Measurements from ENCODE around the gene SLC8A1. TPM values are rescaled to one million over a fixed set of nuclear protein-coding genes. Genes with fewer than 3 reads are reported as not detected.

The SLC8A1 gene
- total RNA-seq, 2 experiments from 2014 or later, result 0.47 to 0.59 TPM

DNA sequence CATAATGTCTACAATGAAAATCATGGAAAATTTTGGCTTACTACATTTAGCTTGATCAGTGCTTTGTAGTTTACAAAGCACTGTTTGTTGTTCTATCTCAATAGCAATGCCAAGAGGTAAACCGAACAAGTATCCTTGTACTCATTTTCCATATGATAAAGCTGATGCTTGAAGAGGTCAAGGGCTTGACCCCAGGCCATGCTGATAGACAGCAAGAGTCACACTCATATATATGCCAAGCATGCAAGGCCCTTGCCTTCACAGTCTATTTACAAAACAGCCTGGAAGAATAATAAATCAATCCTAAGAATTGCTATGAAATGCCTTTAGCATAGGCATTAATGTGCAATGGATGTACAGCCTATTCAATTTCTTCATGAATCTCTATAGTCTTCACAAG lies 71.8 kb downstream of the SLC8A1 start:
- H3K9me3 Mint-ChIP-seq, result peaks cover 12% of the 10 kb centered on the region
- intact Hi-C loops (cut with DNase I, micrococcal nuclease), result no loop called here
- no peaks in the 10 kb centered on the region for H3K4me1 ChIP-seq (ENCODE audit: insufficient read depth, low read length)
- POLR2A ChIA-PET, result no interaction called here
- no peak overlapping the region for H3K27ac Mint-ChIP-seq
- no peaks in the 10 kb centered on the region for H3K4me1 Mint-ChIP-seq (ENCODE audit: low read depth)
- ATAC-seq (ENCODE audit: poor library complexity) (no peak), DNase-seq (no peak)
- H3K36me3 Mint-ChIP-seq (ENCODE audit: low read depth), result no peaks in the 10 kb centered on the region
- no peak overlapping the region for H3K27ac ChIP-seq (ENCODE audit: low read depth in 1 of 2, low read length in 2 of 2)
- no peak overlapping the region for H3K4me3 Mint-ChIP-seq
- no peaks in the 10 kb centered on the region for H3K36me3 ChIP-seq (ENCODE audit: insufficient read depth, low read length)
- no peaks in the 10 kb centered on the region for H3K27me3 Mint-ChIP-seq
- TF ChIP-seq, protein P1, sequence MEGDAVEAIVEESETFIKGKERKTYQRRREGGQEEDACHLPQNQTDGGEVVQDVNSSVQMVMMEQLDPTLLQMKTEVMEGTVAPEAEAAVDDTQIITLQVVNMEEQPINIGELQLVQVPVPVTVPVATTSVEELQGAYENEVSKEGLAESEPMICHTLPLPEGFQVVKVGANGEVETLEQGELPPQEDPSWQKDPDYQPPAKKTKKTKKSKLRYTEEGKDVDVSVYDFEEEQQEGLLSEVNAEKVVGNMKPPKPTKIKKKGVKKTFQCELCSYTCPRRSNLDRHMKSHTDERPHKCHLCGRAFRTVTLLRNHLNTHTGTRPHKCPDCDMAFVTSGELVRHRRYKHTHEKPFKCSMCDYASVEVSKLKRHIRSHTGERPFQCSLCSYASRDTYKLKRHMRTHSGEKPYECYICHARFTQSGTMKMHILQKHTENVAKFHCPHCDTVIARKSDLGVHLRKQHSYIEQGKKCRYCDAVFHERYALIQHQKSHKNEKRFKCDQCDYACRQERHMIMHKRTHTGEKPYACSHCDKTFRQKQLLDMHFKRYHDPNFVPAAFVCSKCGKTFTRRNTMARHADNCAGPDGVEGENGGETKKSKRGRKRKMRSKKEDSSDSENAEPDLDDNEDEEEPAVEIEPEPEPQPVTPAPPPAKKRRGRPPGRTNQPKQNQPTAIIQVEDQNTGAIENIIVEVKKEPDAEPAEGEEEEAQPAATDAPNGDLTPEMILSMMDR (IDR thresholded peaks at IDR 0.05), result no peak
- no peak overlapping the region for H3K4me3 ChIP-seq (ENCODE audit: low read length)
- H3K27me3 ChIP-seq (ENCODE audit: control insufficient read depth in 1 of 2, insufficient read depth in 2 of 2, low read length in 2 of 2), result no peaks in the 10 kb centered on the region
- no peaks in the 10 kb centered on the region for H3K9me3 ChIP-seq (ENCODE audit: control insufficient read depth in 1 of 2, insufficient read depth in 1 of 2, low read length in 2 of 2)
- CTCF ChIA-PET, result no interaction called here

DNA sequence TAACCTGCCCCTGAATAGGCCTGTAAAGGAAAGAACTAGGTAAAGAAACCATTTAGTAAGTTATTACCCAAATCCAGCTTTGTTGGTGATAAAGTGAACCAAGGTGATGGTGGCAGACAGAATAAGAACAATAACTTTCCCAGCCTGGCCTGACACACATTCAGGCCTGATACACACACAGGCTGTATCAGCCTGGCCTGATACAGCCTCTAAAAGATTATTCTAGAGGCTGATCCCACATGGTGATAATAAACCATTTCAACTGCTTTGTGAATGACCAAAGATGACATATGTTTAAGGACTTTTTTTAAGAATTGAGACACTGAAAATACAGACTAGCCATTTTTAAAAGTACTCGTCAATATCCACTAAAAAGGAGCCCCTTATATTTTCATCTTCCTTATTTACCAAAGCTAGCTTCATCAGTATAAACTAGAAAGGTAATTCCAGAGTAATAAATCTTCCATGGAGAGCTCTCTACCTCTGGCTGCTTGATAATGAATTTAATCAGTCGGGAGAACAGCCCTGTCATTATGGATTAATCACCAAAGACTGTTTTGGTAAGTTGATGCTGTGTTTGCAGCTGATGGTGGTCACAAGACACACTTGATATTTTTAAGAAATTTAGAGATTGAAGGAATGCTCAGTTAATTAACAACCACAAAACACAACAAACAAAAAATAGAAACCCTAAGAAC lies 77.2 kb downstream of the SLC8A1 start:
- no peak for ATAC-seq (ENCODE audit: poor library complexity)
- no peak for DNase-seq
- no peaks in the 10 kb centered on the region for H3K27me3 Mint-ChIP-seq
- no peak overlapping the region for H3K27ac ChIP-seq (ENCODE audit: low read depth in 1 of 2, low read length in 2 of 2)
- CTCF ChIA-PET, result no interaction called here
- intact Hi-C loops (cut with DNase I, micrococcal nuclease), result no loop called here
- H3K4me1 ChIP-seq (ENCODE audit: insufficient read depth, low read length), result no peaks in the 10 kb centered on the region
- no peak overlapping the region for H3K27ac Mint-ChIP-seq
- H3K27me3 ChIP-seq (ENCODE audit: control insufficient read depth in 1 of 2, insufficient read depth in 2 of 2, low read length in 2 of 2), result no peaks in the 10 kb centered on the region
- H3K36me3 Mint-ChIP-seq (ENCODE audit: low read depth), result no peaks in the 10 kb centered on the region
- no peaks in the 10 kb centered on the region for H3K4me1 Mint-ChIP-seq (ENCODE audit: low read depth)
- no peak overlapping the region for H3K4me3 Mint-ChIP-seq
- TF ChIP-seq, protein P1 (IDR thresholded peaks at IDR 0.05), result no peak
- POLR2A ChIA-PET, result no interaction called here
- H3K9me3 Mint-ChIP-seq, result peaks cover 4% of the 10 kb centered on the region
- H3K9me3 ChIP-seq (ENCODE audit: control insufficient read depth in 1 of 2, insufficient read depth in 1 of 2, low read length in 2 of 2), result no peaks in the 10 kb centered on the region
- H3K4me3 ChIP-seq (ENCODE audit: low read length), result no peak overlapping the region
- H3K36me3 ChIP-seq (ENCODE audit: insufficient read depth, low read length), result no peaks in the 10 kb centered on the region

DNA sequence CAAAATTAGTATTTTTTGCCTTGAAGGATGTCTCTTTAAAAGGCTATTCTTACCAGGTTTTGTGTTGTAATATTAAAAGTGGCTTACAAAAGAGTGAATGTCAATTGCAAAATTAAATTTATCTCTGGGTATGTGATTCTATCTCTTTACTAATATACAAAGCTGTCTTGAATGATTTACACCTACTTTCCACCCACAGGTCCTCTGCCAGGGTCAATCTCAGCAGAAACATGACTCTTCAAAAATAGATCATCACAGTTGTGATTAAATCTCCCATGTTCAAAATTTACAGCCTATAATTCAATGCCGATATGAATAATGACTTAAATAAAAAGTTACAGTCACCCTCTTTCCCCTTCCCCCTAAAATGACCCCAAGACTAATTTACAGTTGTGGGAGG lies 78.8 kb downstream of the SLC8A1 start:
- no peak for ATAC-seq (ENCODE audit: poor library complexity)
- Mint-ChIP-seq H3K4me3 (no peak overlapping the region), H3K9me3 (peaks cover 2% of the 10 kb centered on the region), H3K4me1 (ENCODE audit: low read depth) (no peaks in the 10 kb centered on the region), H3K27ac (no peak overlapping the region), H3K27me3 (no peaks in the 10 kb centered on the region), H3K36me3 (ENCODE audit: low read depth) (no peaks in the 10 kb centered on the region)
- TF ChIP-seq, protein P1 (IDR thresholded peaks at IDR 0.05), result no peak
- no peak for DNase-seq
- ChIA-PET CTCF (no interaction called here), POLR2A (no interaction called here)
- Histone ChIP-seq H3K4me3 (ENCODE audit: low read length) (no peak overlapping the region), H3K36me3 (ENCODE audit: insufficient read depth, low read length) (no peaks in the 10 kb centered on the region), H3K27me3 (ENCODE audit: control insufficient read depth in 1 of 2, insufficient read depth in 2 of 2, low read length in 2 of 2) (no peaks in the 10 kb centered on the region), H3K4me1 (ENCODE audit: insufficient read depth, low read length) (no peaks in the 10 kb centered on the region), H3K27ac (ENCODE audit: low read depth in 1 of 2, low read length in 2 of 2) (no peak overlapping the region), H3K9me3 (ENCODE audit: control insufficient read depth in 1 of 2, insufficient read depth in 1 of 2, low read length in 2 of 2) (no peaks in the 10 kb centered on the region)
- intact Hi-C loops (cut with DNase I, micrococcal nuclease), result no loop called here
